ENCODE data around the gene RAPGEF6. TPM values are rescaled to one million over a fixed set of nuclear protein-coding genes. Genes with fewer than 3 reads are reported as not detected.

The RAPGEF6 gene
- total RNA-seq, 2 donors from 2014 or later, result 8.6 to 13.0 TPM

GRCh38 chr5:131548176-131548575 lies 86.9 kb downstream of the RAPGEF6 start:
- TF ChIP-seq CTCF (IDR thresholded peaks at IDR 0.05), result no peak
- no peak for TF ChIP-seq POLR2A (IDR thresholded peaks at IDR 0.05)
- no peaks in the 10 kb centered on the region for H3K27me3 ChIP-seq
- 70 to 78% methylated on average over 2 of the region's 2 CpGs for WGBS, 2 donors
- H3K36me3 ChIP-seq (replicated peaks in 1 of 2; ENCODE audit: insufficient read depth in 1 of 2, low read depth in 2 of 2), result no peaks in the 10 kb centered on the region
- H3K27ac ChIP-seq, result no peak overlapping the region
- intact Hi-C loops (cut with DNase I), result no loop called here
- H3K9me3 ChIP-seq, result no peaks in the 10 kb centered on the region
- H3K4me3 ChIP-seq, result no peak overlapping the region
- ATAC-seq (no peak), DNase-seq (no peak)
- no peaks in the 10 kb centered on the region for H3K4me1 ChIP-seq

DNA sequence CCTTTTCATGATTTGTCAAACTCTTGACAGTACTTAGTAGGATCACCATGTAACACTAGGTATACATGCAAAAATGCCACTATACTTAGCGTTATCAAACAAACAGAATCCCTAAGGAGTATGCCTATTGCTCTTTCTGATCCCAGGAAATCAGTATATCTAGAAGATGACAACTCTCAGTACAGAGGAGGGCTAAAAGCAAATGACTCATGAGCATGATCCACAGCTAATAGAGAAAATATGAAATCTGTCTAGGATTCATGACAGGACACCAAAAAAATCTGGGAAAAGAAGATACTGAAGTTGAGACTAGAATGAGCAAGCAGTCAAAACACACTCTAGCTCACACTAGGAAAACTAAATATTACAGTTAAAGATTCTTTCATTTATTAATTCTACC lies 89.2 kb downstream of the RAPGEF6 start:
- 93 to 95% methylated on average over 1 of the region's 1 CpG for WGBS, 2 donors
- ATAC-seq, result no peak
- Histone ChIP-seq H3K4me1 (no peaks in the 10 kb centered on the region), H3K4me3 (no peak overlapping the region), H3K27ac (no peak overlapping the region), H3K9me3 (no peaks in the 10 kb centered on the region), H3K36me3 (replicated peaks in 1 of 2; ENCODE audit: insufficient read depth in 1 of 2, low read depth in 2 of 2) (peaks cover 0 to 2% of the 10 kb centered on the region in 2 donors), H3K27me3 (no peaks in the 10 kb centered on the region)
- TF ChIP-seq CTCF (IDR thresholded peaks at IDR 0.05) (no peak), POLR2A (IDR thresholded peaks at IDR 0.05) (no peak)
- DNase-seq, result no peak
- intact Hi-C loops (cut with DNase I), result no loop called here

GRCh38 chr5:131542723-131543122 lies 92.3 kb downstream of the RAPGEF6 start:
- WGBS, 2 donors, result 85 to 94% methylated on average over 1 of the region's 1 CpG
- H3K27me3 ChIP-seq, result no peaks in the 10 kb centered on the region
- H3K4me1 ChIP-seq, result no peaks in the 10 kb centered on the region
- no peak overlapping the region for H3K4me3 ChIP-seq
- no peaks in the 10 kb centered on the region for H3K9me3 ChIP-seq
- intact Hi-C loops (cut with DNase I), result no loop called here
- H3K36me3 ChIP-seq (replicated peaks in 1 of 2; ENCODE audit: insufficient read depth in 1 of 2, low read depth in 2 of 2), result peaks cover 0 to 2% of the 10 kb centered on the region in 2 donors
- DNase-seq (no peak), ATAC-seq (no peak)
- TF ChIP-seq CTCF (IDR thresholded peaks at IDR 0.05) (no peak), POLR2A (IDR thresholded peaks at IDR 0.05) (no peak)
- no peak overlapping the region for H3K27ac ChIP-seq

GRCh38 chr5:131541762-131542161 lies 93.3 kb downstream of the RAPGEF6 start:
- Histone ChIP-seq H3K27me3 (no peaks in the 10 kb centered on the region), H3K9me3 (no peaks in the 10 kb centered on the region), H3K4me3 (no peak overlapping the region), H3K27ac (no peak overlapping the region), H3K36me3 (replicated peaks in 1 of 2; ENCODE audit: insufficient read depth in 1 of 2, low read depth in 2 of 2) (peaks cover 0 to 2% of the 10 kb centered on the region in 2 donors), H3K4me1 (no peaks in the 10 kb centered on the region)
- intact Hi-C loops (cut with DNase I), result no loop called here
- DNase-seq, result no peak
- 74 to 85% methylated on average over 1 of the region's 1 CpG for WGBS, 2 donors
- no peak for ATAC-seq
- TF ChIP-seq POLR2A (IDR thresholded peaks at IDR 0.05) (no peak), CTCF (IDR thresholded peaks at IDR 0.05) (no peak)

GRCh38 chr5:131541071-131541470 lies 94.0 kb downstream of the RAPGEF6 start:
- intact Hi-C loops (cut with DNase I), result no loop called here
- Histone ChIP-seq H3K27me3 (no peaks in the 10 kb centered on the region), H3K27ac (no peak overlapping the region), H3K4me3 (no peak overlapping the region), H3K36me3 (replicated peaks in 1 of 2; ENCODE audit: insufficient read depth in 1 of 2, low read depth in 2 of 2) (peaks cover 0 to 2% of the 10 kb centered on the region in 2 donors), H3K9me3 (no peaks in the 10 kb centered on the region), H3K4me1 (no peaks in the 10 kb centered on the region)
- DNase-seq (no peak), ATAC-seq (no peak)
- TF ChIP-seq CTCF (IDR thresholded peaks at IDR 0.05), result no peak
- no peak for TF ChIP-seq POLR2A (IDR thresholded peaks at IDR 0.05)

All from body of pancreas (tissue), 4 donors.